ENCODE measurements around the gene KIF15. TPM values are rescaled to one million over a fixed set of nuclear protein-coding genes. Genes with fewer than 3 reads are reported as not detected.

KIF15 gene
- total RNA-seq, 4 donors from 2014 or later: 1.1 to 4.8 (median 2.1) TPM

- H3K4me1 ChIP-seq: no peaks in the 10 kb centered on the region
- H3K27ac ChIP-seq: no peak overlapping the region
- H3K4me3 ChIP-seq: no peak overlapping the region
- H3K9me3 ChIP-seq: no peaks in the 10 kb centered on the region
- TF ChIP-seq POLR2AphosphoS5 (IDR thresholded peaks at IDR 0.05): no peak
- no peak for TF ChIP-seq EP300 (IDR thresholded peaks at IDR 0.05)
- no peak for TF ChIP-seq CTCF (IDR thresholded peaks at IDR 0.05)
- TF ChIP-seq POLR2A (IDR thresholded peaks at IDR 0.05): no peak
- no peaks in the 10 kb centered on the region for H3K27me3 ChIP-seq
- DNase-seq (ENCODE audit: low spot score in 2 of 2): no peak
- 97% methylated on average over 5 of the region's 5 CpGs for WGBS
- no peaks in the 10 kb centered on the region for H3K36me3 ChIP-seq
Observed at GRCh38 chr3:44831232-44831631, 69.6 kb downstream of the KIF15 start.

DNA sequence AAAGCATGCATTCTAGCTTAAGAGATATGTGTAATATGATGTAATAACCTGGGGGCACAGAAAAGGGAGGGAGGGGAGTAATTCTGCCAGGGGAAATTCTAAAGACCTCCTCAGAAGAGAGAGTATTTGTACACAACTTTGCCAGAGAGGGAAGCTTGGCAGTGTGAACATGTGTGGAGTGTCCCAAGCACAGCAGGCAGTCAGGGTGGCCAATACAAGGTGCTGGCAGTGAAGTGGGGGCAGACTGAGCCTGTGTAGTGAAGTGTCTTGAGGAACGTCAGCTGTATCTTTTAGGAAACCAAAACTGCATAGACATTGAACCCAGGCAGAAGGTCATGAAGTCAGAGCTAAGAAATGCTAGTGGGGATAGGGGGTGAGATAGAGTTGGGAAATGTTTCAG lies 70.4 kb downstream of the KIF15 start:
- no peak overlapping the region for H3K27ac ChIP-seq
- DNase-seq (ENCODE audit: low spot score in 2 of 2): no peak
- no peaks in the 10 kb centered on the region for H3K36me3 ChIP-seq
- no peaks in the 10 kb centered on the region for H3K27me3 ChIP-seq
- H3K4me3 ChIP-seq: no peak overlapping the region
- H3K9me3 ChIP-seq: no peaks in the 10 kb centered on the region
- TF ChIP-seq POLR2A (IDR thresholded peaks at IDR 0.05): no peak
- no peak for TF ChIP-seq CTCF (IDR thresholded peaks at IDR 0.05)
- TF ChIP-seq POLR2AphosphoS5 (IDR thresholded peaks at IDR 0.05): no peak
- no peak for TF ChIP-seq EP300 (IDR thresholded peaks at IDR 0.05)
- 95% methylated on average over 1 of the region's 1 CpG for WGBS
- no peaks in the 10 kb centered on the region for H3K4me1 ChIP-seq

- no peaks in the 10 kb centered on the region for H3K4me1 ChIP-seq
- no peaks in the 10 kb centered on the region for H3K9me3 ChIP-seq
- 91% methylated on average over 2 of the region's 2 CpGs for WGBS
- TF ChIP-seq POLR2AphosphoS5 (IDR thresholded peaks at IDR 0.05): no peak
- TF ChIP-seq CTCF (IDR thresholded peaks at IDR 0.05): no peak
- TF ChIP-seq EP300 (IDR thresholded peaks at IDR 0.05): no peak
- no peak for TF ChIP-seq POLR2A (IDR thresholded peaks at IDR 0.05)
- no peak for DNase-seq (ENCODE audit: low spot score in 2 of 2)
- no peak overlapping the region for H3K4me3 ChIP-seq
- H3K27ac ChIP-seq: no peak overlapping the region
- H3K27me3 ChIP-seq: no peaks in the 10 kb centered on the region
- no peaks in the 10 kb centered on the region for H3K36me3 ChIP-seq
Observed at GRCh38 chr3:44832965-44833364, 71.4 kb downstream of the KIF15 start.

DNA sequence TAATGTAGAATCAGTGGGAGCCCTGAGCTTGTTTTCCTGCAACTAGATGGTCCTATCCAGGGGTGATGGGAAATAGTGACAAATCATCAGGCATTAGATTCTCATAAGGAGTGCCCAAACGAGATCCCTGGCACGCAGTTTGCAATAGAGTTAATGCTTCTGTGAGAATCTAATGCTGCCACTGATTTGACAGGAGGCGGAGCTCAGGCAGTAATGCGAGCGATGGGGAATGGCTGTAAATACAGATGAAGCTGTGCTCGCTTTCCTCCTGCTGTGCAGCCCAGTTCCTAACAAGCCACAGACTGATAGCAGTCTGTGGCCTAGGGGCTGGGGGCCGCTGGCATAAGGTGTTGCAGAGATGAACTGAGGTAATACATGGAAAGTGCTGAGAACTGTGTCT lies 71.8 kb downstream of the KIF15 start:
- 91% methylated on average over 7 of the region's 7 CpGs for WGBS
- Histone ChIP-seq H3K27me3 (no peaks in the 10 kb centered on the region), H3K4me1 (no peaks in the 10 kb centered on the region), H3K9me3 (no peaks in the 10 kb centered on the region), H3K4me3 (no peak overlapping the region), H3K36me3 (peaks cover 4% of the 10 kb centered on the region), H3K27ac (no peak overlapping the region)
- no peak for DNase-seq (ENCODE audit: low spot score in 2 of 2)
- TF ChIP-seq POLR2A (IDR thresholded peaks at IDR 0.05): no peak

DNA sequence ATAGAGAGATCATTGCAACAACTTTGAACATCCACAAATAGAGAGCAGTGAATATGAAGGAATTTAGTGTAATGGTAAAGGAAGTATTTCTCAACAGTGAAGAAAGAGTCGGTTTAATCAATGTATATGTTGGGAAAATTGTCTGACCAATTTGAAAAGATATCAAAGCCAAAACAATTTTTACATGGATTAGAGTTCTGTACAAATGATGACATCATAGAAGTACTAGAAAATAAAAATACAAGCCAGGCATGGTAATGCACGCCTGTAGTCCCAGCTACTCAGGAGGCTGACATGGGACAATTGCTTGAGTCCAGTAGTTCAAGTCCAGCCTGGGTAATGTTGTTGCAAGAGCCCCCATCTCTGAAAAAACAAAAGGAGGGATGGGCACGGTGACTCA lies 74.1 kb downstream of the KIF15 start:
- no peak overlapping the region for H3K27ac ChIP-seq
- H3K4me1 ChIP-seq: no peaks in the 10 kb centered on the region
- no peak overlapping the region for H3K4me3 ChIP-seq
- TF ChIP-seq CTCF (IDR thresholded peaks at IDR 0.05) (no peak), EP300 (IDR thresholded peaks at IDR 0.05) (no peak), POLR2AphosphoS5 (IDR thresholded peaks at IDR 0.05) (no peak), POLR2A (IDR thresholded peaks at IDR 0.05) (no peak)
- no peaks in the 10 kb centered on the region for H3K9me3 ChIP-seq
- H3K36me3 ChIP-seq: peaks cover 4% of the 10 kb centered on the region
- WGBS: 96% methylated on average over 3 of the region's 3 CpGs
- no peaks in the 10 kb centered on the region for H3K27me3 ChIP-seq
- DNase-seq (ENCODE audit: low spot score in 2 of 2): no peak

DNA sequence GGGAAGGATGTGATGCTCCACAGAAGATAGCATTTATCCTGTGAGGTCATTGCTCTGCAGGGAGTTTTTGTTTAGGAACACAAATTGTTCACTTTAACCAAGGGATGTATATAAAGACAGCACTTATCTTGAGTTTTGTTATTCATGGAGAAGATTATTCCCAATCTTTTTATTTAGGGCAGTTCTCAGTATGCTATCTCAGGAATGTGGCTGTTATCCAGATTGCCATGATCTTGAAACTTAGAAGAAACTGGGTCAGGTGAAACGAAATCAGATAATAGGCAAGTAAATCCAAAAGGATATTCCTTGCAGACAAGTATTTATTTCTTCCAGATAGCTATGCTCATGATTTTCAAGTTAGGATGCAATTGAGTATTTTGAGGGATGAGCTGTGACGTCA lies 80.8 kb downstream of the KIF15 start:
- TF ChIP-seq EP300 (IDR thresholded peaks at IDR 0.05) (no peak), POLR2A (IDR thresholded peaks at IDR 0.05) (no peak), POLR2AphosphoS5 (IDR thresholded peaks at IDR 0.05) (no peak), CTCF (IDR thresholded peaks at IDR 0.05) (no peak)
- WGBS: 75% methylated on average over 2 of the region's 2 CpGs
- DNase-seq (ENCODE audit: low spot score in 2 of 2): no peak

More for the DNA sequence above, 80.8 kb downstream of the KIF15 start:
- H3K9me3 ChIP-seq: no peaks in the 10 kb centered on the region
- peaks cover 17% of the 10 kb centered on the region for H3K4me1 ChIP-seq
- H3K4me3 ChIP-seq: no peak overlapping the region
- peaks cover 4% of the 10 kb centered on the region for H3K36me3 ChIP-seq
- no peak overlapping the region for H3K27ac ChIP-seq
- no peaks in the 10 kb centered on the region for H3K27me3 ChIP-seq

Measured in suprapubic skin (tissue), 4 donors.